ENCODE data around the gene TM9SF3.

GRCh38 chr10:96560489-96560888 is 26.3 kb downstream of the TM9SF3 start:
- TF ChIP-seq, protein P1, sequence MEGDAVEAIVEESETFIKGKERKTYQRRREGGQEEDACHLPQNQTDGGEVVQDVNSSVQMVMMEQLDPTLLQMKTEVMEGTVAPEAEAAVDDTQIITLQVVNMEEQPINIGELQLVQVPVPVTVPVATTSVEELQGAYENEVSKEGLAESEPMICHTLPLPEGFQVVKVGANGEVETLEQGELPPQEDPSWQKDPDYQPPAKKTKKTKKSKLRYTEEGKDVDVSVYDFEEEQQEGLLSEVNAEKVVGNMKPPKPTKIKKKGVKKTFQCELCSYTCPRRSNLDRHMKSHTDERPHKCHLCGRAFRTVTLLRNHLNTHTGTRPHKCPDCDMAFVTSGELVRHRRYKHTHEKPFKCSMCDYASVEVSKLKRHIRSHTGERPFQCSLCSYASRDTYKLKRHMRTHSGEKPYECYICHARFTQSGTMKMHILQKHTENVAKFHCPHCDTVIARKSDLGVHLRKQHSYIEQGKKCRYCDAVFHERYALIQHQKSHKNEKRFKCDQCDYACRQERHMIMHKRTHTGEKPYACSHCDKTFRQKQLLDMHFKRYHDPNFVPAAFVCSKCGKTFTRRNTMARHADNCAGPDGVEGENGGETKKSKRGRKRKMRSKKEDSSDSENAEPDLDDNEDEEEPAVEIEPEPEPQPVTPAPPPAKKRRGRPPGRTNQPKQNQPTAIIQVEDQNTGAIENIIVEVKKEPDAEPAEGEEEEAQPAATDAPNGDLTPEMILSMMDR (IDR thresholded peaks at IDR 0.05): no peak
- TF ChIP-seq POLR2A (IDR thresholded peaks at IDR 0.05): no peak
